GM21528 (cell line): ENCODE measurements around the gene CCDC192.

Experiments
- ATAC-seq: cut with Tn5 transposase; IDR thresholded peaks from one replicate; pipeline ENCODE4 v1.9.1; 2021; ENCODE audit warnings: mild to moderate bottlenecking, moderate library complexity; ENCODE audit not compliant: unreplicated experiment, low FRiP score

Gene CCDC192

GRCh38 chr5:127969651-127970050, 266.5 kb downstream of the CCDC192 start:
- ATAC-seq: no peak

GRCh38 chr5:127970081-127970480, 266.9 kb downstream of the CCDC192 start:
- no peak for ATAC-seq

GRCh38 chr5:127970854-127971425, 267.7 kb downstream of the CCDC192 start:
- no peak for ATAC-seq

GRCh38 chr5:127975961-127976360, 272.8 kb downstream of the CCDC192 start:
- ATAC-seq: no peak

GRCh38 chr5:127976525-127976924, 273.3 kb downstream of the CCDC192 start:
- ATAC-seq: no peak

GRCh38 chr5:127976991-127977717, 274.0 kb downstream of the CCDC192 start:
- ATAC-seq: no peak

- ATAC-seq: no peak
These were observed 275.6 kb downstream of the CCDC192 start for GRCh38 chr5:127978738-127979300.

- no peak for ATAC-seq
These were observed 276.3 kb downstream of the CCDC192 start for GRCh38 chr5:127979475-127979874.

GRCh38 chr5:127980843-127981242, 277.7 kb downstream of the CCDC192 start:
- ATAC-seq: no peak

- ATAC-seq: no peak
These were observed 278.3 kb downstream of the CCDC192 start for GRCh38 chr5:127981498-127981897.

GRCh38 chr5:127985811-127986325, 282.7 kb downstream of the CCDC192 start:
- ATAC-seq: no peak

GRCh38 chr5:127987354-127988145, 284.4 kb downstream of the CCDC192 start:
- ATAC-seq: no peak

- no peak for ATAC-seq
These were observed 285.1 kb downstream of the CCDC192 start for GRCh38 chr5:127988146-127988760.
